GM18909 (cell line): Measurements from ENCODE around the gene KDM6B.

Source experiments
- ATAC-seq: cut with Tn5 transposase; IDR thresholded peaks from one replicate; pipeline ENCODE4 v1.9.1; 2021; ENCODE audit warnings: mild to moderate bottlenecking; ENCODE audit not compliant: unreplicated experiment, poor library complexity

Gene KDM6B

DNA sequence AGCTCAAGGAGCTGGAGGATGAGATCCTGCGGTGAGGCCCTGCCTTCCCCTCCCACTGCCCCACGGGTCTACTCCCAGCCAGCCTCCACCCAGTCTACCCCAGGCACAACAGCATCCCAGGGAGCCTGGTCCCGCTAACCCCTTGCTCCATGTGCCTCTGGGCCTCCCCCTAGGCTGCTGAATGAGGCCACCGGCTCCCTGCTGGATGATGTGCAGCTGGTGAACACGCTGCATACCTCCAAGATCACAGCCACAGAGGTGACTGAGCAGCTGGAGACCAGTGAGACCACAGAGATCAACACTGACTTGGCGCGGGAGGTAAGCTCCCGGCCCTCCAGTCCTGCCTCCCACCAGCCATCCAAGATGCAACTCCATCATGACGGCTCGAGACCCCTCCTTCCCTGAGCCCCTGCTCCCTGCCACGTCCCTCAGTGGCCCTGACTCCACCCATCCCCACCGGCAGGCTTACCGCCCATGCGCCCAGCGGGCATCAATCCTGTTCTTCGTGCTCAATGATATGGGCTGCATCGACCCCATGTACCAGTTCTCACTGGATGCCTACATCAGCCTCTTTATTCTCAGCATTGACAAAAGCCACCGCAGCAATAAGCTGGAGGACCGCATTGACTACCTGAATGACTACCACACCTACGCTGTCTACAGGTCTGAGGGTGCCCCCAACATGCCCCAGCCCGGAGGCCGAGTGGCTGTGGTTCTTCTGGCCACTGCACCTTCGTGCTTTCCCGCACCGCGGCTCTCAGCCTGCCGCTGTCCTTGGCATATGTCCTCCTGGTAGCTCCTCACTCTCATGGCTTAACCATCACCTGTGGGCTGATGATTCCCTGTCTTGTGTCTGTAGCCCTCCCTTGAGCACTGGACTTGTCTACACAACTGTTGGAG is 15.0 kb upstream of the KDM6B start:
- no peak for ATAC-seq

DNA sequence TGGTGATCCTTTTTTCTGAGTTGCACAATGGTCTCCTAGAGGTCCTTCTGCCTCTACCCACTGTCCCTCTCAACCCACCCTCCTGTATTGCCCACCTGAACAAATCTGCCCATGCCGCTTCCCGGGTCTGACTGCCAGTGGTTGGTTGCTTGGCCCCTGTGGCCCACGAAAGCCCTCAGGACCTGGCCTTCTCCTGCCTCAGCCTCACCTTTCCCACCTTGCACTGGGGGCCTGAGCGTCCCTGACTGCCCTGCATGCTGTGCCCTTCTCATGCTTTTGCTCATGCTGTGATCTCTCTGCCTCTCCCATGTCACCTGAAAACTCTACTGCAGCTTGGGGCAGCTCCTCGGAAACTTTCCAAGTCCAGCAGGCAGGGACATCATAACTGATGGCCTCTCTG is 13.8 kb upstream of the KDM6B start:
- ATAC-seq: no peak

DNA sequence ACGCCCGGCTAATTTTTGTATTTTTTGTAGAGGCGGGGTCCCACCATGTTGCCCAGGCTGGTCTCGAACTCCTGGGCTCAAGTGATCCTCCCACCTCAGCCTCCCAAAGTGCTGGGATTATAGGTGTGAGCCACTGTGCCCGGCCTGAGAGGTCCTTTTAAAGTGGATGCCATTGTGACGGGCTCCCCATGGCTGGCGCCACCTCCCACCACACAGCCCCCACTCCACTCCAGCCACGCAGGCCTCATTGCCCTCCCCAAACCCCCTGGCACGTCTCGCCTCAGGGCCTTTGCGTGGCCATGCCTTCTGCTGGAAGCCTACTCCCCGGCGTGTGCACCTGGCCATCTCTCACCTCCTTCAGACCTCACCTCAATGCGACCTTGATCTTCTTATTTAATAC is 11.9 kb upstream of the KDM6B start:
- no peak for ATAC-seq

DNA sequence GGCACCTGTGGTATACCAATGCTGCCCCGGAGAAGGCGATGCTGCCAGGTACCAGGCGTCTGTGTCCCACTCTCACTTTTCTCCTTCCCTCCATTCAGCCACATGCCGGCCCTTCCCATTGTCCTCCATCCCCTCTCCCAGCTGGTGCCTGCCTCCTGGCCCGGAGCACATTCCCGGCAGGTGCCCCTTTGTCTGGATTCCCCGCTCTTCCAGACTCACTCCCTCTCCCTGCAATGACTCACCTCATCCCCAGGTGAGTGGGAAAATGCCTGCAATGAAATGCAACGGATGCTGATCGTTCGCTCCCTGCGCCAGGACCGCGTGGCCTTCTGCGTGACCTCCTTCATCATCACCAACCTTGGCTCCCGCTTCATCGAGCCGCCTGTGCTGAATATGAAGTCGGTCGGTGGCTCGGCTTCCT is 10.4 kb upstream of the KDM6B start:
- no peak for ATAC-seq

DNA sequence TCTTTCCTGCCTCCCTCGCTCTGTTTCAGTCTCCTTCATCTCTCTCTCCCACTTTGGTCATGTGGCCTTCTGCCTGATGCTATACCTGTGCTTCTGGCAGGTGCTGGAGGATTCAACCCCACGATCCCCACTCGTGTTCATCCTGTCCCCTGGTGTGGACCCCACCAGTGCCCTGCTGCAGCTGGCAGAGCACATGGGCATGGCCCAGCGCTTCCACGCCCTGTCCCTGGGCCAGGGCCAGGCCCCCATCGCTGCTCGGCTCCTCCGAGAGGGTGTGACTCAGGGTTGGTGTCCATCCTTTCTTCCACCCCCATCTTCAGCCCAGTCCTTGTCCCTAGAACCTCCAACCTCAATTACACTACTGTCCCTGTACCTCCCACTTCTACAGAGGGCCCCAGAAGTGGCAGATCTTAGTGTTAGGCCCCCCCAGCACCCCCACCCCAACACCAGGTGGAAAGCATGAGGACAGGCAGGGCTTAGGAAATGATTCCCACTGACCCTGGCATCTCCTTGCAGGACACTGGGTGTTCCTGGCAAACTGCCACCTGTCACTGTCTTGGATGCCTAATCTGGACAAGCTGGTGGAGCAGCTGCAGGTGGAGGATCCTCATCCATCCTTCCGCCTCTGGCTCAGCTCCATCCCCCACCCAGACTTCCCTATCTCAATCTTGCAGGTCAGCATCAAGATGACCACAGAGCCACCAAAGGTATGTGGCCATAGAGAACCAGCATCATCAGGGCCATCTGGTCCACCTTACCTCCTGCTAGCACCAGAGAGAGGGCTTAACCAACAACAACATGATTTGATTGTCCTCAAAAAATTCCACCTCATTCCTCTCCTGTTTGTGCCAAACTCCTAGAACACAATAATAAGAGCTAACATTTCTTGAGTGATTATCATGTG is 9.7 kb upstream of the KDM6B start:
- ATAC-seq: no peak

DNA sequence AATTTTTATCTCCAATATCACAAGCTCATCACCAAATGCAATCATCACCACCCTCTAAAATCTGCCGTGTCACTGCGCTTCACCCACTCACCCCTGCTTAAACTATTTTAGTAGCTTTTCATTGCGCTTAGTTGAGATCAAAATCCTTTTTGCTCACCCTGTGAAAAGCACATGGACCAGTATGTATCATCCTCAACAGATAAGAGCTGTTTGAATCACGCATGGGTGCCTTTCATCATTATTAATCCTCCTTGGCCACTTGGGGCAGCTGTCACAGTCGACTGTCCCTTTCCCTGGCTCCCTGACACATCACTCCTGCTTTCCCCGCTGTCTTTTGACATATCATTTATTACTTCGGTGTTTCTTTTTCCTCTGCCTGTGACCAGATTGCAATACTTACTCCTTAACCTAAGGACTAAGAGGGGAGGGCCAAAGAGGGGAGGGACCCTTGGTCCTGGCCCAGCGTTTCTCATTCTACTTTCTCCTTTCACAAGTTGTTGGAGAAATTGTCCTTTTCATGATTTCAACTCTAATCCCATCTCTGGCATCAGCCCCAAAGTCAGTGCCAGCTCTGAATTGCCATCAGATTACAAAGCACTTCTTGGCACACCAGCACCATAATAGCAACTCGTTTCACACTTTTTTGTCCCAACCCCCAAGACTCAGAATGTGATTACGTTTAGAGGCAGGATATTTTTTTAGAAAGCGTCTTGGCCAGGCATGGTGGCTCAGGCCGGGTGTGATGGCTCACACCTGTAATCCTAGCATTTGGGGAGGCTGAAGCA is 8.6 kb upstream of the KDM6B start:
- no peak for ATAC-seq

DNA sequence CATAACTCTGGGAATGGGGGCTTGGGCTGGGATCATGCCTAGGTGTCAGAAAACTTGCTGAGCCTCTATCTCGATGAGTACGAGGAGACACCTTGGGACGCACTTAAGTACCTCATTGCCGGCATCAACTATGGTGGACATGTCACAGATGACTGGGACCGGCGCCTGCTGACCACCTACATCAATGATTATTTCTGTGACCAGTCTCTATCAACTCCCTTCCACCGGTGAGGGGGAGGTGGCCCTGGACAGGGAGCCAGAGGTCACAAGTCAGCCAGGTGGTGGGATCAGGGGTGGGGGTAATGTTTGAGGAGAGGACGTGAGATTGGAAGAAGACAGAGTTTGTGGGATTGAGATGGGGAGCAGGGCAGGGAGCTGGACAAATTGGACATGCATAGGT is 3.4 kb upstream of the KDM6B start:
- no peak for ATAC-seq

DNA sequence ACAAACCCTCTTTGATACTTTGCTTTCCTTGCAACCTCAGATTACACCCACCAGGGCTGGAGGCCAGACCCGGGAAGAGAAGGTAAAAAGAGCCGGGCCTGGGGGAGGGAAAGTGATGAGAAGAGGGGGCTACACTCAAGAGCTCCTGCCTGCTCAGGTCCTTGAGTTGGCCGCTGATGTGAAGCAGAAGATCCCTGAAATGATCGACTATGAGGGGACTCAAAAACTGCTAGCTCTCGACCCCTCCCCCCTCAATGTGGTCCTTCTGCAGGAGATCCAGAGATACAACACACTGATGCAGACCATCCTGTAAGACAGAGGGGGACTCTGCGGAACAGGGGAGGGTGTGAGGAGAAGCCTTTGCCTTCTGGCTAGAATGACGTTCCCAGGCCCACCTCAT is 2.8 kb upstream of the KDM6B start:
- no peak for ATAC-seq

DNA sequence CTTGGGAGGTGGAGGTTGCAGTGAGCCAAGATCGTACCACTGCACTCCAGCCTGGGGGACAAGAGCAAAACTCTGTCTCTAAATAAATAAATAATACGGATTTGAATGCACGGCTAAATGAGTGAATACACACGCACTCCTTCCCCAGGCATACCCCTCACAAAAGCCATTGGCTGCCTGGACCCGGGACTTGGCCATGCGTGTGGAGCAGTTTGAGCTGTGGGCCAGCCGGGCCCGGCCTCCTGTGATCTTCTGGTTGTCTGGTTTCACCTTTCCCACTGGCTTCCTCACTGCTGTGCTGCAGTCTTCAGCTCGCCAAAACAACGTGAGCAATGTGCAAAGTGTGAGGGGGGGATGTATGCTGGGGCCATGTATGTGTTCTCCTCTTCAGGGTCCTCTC is 1.6 kb upstream of the KDM6B start:
- no peak for ATAC-seq

DNA sequence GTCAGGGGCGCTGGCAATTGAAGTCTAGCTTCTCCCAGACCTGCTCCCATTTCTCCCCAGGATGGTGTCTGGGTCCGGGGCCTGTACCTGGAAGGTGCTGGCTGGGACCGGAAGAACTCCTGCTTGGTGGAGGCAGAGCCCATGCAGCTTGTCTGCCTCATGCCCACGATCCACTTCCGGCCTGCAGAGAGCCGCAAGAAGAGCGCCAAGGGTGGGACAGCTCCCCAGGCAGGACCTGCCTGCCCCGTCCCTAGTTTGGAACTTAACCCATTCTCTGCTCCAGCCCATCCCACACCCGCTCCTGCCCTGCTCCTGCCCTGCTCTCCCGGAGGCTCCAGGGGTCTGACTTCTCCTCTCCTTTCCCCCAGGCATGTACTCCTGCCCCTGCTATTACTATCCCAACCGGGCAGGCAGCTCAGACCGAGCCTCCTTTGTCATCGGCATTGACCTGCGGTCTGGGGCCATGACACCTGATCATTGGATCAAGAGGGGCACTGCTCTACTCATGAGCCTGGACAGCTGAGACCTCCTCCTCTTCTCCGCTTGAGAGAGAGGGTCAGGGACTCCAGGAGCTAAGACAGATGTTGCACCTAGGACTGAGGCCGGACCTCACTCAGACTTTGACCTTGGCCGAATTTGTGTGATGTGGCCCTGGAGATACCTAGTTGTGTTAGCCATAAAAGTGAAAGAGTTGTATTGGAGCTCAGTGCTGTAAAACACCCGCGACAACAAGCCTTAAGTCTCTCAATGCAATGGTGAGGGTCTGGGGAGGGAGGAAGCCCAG is 814 bp upstream of the KDM6B start:
- no peak for ATAC-seq

DNA sequence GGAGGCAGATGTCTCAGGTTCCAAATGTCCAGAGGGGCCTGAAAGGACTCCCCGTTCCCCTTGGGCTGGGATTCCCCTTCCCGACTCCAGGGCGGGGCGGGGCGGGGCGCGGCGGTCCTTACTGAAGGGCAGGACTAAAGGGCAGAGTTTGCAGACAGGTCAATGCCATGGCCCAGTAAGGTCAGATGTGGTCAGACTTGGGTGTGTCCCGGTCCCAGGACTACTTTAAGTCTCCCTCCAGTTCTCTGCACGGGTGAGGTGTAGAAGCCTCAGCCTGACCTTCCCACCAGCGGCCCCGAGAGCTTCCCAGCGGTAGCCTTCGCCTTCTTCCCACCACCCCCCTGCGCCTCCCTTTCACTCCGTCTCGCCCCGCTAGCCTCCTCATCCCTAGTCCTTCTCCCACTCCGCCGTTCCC is 532 bp downstream of the KDM6B start:
- no peak for ATAC-seq

DNA sequence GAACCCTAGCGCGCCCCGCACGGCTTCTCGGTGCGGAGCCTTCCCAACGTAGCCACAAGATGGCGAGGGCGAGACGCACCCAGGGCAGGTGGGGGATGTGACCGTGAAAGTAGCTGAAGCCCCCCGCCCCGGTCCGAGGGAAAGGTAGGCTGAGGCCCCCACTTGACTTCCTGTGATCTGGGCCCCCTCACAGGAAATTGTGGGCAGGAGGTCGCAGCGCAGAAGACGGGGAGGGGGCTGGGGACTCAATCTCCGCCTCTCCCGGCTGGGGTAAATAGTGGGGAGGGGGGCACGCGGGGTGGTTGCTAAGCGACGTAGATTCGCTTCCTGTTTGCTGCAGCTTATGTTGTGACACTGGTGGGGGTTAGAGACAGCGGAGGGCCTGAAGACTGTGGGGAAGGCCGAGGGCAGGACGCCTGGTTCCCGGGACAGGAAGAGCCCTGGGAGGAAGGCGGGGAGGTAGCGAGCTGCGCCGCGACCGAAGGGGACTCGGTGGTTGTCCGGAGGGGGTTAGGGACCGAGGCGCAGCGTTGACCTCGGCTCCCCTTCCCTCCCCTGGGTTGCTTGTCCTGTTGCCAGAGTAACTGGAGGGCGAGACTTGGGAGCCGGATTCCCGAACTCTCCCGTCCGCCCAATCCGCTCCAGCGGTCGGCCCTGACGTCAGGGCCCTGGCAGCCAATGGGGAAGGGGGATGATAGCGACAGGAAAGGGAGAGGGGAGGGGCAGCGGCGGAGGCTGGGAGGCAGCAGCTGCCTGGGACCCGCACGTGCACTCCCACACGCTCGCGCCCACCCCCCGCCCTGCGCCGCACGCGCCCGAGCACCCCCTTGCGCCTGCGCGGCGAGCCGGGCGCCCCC is 1.2 kb downstream of the KDM6B start:
- peak; percentile 51 for ATAC-seq

DNA sequence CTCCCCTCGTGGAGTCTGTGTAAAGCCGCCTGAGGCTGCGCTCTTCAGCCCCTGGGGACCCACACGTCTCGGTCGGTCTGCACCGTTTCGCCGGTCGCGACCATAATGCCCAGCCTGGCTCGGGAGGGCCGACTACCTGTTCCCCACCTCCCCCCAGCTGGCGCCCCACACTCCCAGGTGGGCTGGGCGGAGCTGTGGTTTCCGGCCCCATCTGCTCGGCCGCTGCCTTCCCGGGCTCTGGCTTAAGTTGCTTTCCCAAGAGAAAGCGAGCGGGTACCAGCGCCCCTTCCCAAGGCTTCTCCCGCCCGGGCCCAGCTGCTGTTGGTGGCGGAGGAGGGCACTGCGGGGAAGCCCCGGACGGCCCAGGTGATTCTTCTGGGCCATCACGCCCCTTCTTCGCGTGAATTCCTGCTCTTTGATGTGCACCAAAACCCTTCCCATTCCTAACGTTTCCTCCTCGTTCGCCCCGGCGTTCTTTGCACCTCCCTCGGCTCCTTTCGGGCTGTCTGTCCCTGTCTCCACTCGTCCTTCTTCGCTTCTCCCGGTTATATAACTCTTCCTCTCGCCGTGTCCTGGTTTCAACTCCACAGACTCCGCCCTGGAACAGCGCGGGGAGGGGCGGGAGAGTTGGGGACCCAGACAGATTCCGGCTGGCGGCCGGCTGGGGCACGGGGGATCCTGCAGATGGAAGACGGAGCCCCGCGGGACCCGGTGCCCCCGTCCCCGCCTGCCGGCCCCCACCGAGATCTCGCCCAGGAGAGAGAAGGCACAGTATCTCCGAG is 2.0 kb downstream of the KDM6B start:
- ATAC-seq: no peak

DNA sequence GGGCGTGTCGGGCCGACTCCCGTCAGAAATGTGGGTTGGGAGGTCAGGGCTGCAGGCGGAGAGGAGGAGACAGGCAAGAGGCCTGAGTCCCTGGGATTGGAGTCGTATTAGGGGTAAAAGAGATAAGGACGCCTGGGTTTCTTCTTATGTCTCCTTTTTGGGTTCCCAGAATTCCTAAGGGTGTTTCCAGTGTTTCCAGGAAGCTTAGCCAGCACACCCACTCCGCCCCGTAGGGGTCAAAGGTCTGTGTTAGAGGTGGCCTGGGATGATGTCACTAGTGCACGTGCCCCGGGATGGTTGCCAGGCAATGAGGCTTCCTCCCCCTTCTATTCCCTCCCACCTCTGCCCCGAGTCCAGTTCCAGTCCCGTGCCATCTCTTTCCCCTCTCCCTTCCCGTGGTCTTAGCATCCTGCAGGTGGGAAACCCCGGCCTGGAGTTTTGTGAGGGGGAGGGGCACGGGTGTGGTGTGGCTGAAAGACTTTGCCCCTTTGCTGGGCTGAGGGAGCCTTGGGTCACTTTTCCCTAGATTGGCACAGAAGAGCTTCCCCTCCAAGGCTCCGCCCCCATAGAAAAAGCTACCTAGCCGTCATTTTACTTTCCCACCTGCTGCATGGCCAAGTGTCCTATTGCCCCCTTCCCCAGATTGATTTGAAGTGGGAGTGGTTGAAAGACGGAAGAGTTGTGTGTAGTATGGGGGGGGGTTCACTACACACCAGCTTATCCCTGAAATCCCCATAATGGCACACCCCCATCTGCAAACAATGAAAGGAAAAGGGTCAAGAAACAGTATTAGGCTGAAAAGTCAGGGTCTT is 2.8 kb downstream of the KDM6B start:
- ATAC-seq: no peak

DNA sequence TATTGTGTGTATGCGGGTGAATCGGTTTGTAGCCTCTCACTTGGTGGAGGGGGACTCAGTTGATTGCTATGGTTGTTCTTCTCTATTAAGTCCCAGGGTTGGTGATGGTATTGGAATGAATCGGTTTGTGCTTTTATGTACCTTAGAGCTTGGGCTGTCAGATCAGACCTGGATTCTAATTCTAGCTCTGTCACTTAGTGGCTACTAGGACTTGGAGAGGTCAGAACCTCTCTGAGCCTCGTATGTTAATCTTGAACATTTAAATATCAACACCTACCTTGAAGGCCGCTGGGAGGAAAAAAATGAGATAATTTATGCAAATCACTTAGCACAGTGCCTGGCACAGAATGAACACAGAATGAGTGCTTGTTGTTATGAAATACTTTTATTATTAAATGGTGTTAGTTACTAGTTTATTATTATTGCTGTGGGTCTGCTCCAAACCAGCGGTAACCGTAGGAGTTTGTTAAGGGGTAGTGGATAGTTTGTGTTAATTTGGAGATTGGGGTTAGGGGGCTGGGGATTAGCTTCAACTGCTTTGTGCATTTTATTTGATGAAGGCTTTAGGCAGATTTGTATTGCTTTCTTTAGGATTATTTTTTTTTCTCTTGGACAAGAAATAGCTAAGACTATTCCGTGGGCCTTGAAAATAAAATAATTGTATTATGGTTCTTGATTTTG is 3.5 kb downstream of the KDM6B start:
- ATAC-seq: no peak

DNA sequence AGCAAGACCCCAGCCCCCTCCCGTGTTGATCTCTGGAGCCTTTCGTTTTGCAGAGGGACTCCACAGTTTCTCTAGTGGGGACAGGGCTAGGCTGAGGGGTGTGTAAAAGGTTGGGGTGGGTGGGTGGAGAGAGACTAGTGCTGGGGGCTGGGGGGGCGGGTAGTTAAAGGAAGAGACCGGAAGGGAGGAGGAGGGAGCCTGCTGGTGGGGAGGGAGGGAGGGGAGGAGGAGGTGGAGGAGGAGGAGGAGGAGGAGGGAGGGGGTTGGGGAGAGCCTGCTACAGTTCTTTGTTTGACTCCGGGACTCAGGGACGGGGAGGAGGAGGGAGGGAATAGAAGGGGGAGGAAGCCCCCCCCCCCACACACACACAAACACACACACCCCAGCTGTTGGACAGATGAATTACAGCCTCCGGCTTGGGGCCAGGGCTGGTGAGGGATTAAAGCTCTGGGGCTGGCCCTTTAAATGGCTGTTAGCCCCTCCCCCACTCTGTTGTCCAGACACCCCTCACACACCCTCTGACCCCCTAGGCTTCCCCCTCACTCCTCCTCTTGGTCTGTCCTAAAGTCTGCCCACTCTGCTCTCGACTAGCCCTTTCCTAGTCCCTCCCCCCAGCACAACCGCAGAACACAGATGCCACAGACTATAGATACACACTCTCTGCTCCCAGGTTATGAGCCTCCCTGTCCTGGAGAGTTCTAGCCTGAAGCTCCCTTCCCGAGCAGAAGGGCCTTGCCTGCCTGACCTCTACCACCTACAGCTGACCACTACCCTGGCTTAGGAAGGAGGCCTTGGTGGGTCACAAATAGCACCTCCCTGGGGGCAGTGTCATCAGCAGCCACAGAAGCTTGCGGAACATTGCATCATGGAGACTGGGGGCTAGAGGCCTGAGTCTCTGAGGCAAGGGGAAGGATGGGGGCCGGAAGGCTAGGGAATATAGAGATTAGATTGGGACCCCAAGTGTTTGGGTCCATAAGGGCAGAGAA is 4.4 kb downstream of the KDM6B start:
- no peak for ATAC-seq
